A204.1 (cell line): ENCODE measurements around the gene ZNF330.
"Not testable (repeated sequence)": the region's sequence is repeated elsewhere in the genome, so short reads cannot be mapped to it uniquely, and the experiment has no call there.

Experiments used
- FAIRE-seq: peaks from 2 replicates; lab custom pipeline; 2012; peaks lifted over from hg19 to GRCh38; lab: Jason Lieb, UNC

The ZNF330 gene

DNA sequence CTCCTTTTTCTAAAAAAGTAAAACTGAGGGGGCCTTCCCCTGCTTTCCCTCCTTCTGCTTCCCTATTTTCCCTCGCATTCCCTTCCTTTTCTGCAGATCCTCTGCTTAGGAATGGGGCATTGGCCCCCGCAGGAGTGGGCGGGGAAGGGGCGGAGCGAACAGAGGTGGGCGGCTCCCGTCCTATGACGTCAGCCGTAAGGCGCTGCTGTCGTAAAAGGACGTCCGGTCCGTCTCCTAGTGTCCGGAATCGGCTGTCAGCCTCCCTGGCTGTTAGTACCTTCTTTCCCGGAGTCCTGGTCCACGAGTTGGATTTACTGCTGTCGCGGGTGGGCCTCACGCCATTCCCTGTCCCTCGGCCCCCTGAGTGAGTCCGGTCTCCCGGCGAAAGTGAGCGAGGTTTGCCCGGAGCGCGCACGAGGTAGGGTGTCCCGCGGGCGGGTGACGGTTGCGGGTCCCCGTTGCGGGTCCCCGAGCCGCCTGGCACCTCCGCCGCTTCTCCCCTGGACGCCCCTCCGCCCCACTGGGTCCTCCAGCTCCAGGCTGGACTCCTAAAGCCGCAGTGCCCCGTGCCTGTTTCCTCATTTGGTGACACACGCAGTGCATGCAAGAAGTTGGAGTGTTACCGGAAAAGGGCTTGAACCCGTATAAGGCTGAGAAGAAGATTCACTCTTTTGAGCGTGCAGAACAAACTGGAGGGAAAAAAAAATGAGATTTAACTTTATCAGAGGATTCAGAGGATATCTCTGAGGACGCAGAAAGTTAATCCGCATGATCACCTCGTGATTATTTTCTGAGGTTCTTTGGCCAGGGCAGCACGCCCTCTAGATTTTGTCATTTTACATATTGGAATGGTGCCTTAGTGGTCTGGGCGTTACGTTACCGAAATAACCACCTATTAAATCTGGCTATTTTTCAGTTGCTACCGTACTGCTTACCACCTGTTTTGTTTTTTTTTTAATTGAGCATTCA lies at the start of gene ZNF330:
Gene ZNF330, plus strand, starts transcription at position 205 of the 969 bp plus-strand sequence. CDS start 1,477 bp downstream, outside the sequence.
- peak; percentile 88 for FAIRE-seq

DNA sequence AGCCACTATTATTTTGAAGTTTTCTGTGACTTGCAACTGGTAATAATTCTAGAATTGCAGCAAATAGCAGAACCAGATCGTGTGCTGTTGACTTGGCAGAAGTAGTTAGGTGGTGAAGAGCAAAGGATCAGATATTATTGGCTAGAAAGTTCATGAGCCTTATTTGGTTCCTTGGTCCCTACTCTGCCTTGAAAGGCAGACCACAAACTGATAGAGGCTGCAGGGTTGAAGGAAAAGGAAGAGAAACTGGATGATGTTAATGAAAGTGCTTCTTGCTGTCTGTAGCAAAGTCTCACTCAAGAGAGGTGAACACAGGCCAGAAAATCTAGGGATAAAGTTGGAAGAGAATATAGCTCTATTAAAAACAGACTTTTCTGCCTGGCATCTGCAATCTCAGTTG lies 46.2 kb upstream of the ZNF330 start:
- no peak for FAIRE-seq

DNA sequence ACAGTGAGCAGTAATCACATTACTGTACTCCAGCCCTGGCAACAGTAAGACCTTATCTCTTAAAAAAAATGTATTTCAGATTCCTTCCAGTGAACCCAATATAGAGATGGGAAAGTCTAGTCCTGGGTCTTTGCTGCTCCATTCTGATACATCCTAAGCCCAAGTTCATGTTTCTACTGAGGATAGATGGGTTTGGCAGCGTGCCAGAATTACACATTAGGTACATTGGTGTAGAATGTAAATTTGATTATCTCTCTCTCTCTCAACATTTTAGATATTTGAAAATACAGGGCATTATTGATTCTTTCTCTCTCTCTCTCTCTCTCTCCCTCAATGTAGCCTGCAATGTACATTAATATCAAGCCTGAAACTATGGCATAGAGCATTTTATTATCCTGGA lies 43.5 kb upstream of the ZNF330 start:
- FAIRE-seq = no peak

DNA sequence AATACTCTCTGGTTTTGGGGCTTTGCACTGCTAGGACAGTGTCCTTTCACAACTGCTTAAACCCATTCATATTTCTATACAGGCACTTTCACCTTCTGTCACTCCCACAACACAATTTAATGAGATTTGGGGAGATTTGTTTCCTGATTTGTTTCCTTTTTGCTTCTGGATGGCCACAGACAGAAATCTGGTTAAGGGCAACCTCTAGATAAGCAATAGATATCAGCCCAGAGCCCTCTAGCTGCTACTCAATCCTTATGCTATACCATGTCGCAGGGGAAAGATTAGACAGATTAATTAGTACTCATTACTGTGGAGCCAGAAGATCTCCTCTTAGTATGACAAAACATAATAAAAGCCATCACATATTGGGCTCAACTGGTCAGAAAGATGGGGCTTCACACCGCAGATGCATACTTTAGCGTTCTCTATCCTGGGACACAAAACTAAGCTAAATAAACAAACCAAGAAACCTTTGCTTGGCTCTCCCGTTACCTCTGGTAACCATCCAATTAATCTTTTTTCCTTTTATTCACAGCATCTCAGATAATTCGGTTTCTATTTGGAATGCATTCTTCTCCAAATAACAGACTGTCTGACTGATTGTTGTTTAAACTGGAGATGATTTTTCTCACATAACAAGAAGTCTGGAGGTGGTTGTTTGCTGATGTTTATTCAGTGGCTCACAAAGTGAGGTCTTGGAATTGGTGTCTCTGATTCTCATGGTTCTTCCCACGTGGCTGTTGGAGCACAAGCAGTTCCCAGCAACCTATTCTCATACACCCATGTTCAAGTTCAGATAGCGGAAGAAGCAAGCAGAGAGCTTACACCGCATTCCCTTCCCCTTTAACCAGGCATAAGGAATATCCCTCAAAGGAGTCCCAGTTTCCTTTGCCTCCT lies 41.0 kb upstream of the ZNF330 start:
- FAIRE-seq = no peak

DNA sequence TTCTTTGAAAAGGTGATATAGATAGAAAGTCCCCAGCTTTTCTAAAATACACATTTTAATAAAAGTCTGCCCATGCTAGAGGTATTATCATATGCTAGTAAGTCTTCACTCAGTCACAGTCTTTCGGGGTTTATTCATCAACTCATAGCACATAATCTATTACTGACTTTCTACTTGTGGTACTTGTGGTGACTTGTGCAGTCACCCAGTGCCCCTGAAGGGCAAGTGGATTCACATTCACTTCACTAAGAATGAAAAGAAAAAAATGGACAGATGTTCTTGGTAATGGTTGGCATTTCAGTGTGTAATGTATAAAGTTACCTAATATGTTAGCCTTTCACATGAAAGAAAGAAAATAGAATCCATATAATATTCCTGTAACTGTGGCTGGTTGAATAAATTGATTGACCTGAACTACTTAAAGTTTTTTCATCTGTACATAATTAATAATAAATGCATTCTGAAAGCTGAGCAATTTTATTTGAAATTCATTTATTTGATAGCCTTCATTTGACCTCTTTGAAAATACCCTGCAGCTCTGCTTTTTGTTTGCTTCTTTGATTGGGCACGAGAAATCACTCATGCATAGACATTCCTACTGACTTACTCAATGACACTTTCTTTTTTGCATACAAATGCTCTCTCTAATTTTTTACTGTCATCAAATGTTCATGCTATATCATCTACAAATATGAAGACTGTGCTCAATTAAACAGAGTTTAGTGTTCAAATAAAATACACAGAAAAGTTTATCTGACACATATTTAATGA lies 39.5 kb upstream of the ZNF330 start:
- FAIRE-seq = no peak

DNA sequence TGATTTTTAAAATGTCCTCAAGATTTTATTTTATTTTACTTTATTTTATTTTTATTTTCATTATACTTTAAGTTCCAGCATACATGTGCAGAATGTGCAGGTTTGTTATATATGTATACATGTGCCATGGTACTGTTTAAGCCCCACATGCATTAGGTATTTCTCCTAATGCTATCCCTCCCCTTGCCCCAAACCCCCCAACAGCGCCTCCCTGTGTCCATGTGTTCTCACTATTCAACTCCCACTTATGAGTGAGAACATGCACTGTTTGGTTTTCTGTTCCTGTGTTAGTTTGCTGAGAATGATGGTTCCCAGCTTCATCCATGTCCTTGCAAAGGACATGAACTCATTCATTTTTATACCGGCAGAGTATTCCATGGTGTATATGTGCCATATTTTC lies 37.2 kb upstream of the ZNF330 start:
- FAIRE-seq = not testable (repeated sequence)

DNA sequence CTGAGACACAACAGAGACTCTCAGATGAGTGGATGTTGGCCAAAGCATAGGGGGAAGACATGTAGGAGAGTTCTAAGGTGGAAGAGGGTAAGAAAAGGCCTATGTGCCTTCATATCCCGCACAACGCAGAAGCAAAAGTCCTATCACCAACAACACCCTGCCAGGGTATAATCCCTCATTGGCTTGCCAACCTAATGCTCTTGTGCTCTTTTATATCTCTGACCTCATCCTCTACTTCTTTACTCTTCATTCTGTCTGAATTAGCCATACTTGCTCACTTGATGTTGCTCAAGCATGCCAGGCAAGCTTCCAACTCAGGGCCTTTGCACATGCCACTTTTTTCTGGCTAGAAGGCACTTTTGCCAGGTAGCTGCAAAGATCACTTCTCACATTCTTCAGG lies 28.1 kb upstream of the ZNF330 start:
- FAIRE-seq = no peak

DNA sequence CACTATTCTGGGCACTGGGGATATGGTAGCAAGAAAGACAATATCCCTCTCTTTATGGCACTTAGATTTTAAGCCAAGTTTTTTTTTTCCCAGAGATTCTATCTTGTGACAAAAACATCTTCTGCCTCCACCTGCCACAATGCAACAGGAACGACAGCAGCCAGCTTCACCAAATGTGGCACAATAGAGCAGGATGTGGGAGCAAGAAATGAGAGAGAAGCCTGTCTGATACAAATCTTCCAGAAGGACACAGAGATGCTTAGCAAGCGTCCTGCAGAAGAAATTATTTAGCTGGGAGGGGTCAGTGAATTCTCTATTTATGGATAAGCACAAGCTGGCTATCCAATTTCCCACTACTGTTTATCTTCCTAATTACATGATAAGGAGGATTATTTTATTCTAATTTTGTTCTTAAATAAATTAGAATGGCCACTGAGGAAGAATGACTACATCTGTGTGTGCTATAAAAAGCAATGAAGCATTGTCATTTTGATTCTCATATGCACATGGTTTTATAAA lies 27.1 kb upstream of the ZNF330 start:
- no peak for FAIRE-seq

DNA sequence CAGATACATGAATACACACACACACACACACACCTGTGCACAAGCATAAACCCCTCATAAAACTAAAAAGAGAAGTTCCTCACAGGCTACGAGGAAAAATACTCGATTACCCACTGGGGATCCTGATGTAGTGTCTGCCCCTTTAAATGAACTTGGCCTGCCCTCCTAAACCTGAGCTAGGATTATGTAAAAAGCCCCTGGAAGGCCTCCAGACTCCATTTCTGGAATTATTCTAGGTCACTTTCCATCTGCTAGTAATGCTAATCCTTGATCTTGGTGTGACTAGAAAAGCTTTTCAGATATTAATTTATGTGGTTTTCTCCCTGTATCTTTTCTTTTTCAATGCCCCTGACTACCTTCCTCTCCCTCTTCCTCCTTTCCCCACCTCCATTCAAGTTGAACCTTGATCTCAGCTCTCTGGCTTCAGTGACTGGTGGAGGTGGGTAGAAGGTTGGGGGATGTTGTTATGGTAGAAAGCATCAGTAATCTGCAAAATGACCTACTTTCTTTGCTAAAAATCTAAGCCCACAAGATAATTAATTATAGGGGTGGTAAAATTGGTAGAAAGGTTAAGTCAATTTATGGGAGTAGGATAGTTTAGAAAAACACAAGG lies 25.5 kb upstream of the ZNF330 start:
- no peak for FAIRE-seq

DNA sequence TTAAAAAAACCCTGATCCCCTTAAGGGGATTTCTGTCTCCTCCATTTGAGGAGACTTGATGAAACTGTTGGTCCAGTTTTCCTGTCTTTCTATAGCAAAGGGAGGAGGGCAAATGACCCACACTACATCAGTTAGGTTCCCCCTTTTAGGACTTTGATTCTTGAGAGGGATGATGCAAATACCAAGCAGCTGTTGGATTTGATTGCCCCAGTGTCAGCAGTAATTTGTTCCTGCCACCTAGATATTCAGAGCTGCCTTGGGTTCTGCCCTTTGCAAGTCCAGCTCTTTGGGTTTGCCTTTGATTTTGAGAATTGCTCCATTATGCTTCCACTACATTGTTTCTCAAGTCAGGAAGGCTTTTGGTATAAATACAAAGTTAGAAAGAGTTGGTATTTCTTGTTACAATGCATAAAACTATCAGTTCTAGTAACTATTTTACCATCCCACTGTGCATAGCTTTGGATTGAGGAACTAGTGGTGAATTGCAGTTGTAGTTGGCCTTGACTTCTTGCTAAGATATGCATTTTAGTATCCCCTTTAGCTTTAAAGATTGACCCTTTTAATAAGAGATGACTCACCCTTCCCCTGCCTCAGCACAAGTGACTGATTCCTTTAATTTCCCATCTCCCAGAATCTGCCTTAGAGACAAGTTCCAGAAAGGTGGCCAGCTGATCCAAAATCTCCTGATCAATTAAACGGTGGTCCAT lies 24.3 kb upstream of the ZNF330 start:
- no peak for FAIRE-seq

DNA sequence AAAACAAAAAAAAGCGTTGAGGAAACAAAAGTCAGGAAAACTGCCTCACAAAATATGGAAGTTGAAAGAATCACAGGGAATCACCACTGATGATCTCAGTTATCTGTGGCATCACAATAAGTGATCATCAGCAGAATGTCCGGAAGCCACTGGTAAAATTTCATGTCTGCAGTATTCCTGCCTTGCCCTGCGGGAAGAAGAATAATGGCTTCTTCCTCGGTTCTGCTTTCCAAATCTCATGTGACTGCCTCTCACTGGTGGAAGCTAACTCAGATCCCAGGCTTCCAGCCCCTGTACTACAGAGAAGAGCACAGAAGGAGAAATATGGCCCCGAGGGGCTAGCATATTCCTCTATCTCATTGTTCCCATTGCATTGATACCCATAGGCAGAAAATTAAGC lies 12.7 kb upstream of the ZNF330 start:
- no peak for FAIRE-seq

DNA sequence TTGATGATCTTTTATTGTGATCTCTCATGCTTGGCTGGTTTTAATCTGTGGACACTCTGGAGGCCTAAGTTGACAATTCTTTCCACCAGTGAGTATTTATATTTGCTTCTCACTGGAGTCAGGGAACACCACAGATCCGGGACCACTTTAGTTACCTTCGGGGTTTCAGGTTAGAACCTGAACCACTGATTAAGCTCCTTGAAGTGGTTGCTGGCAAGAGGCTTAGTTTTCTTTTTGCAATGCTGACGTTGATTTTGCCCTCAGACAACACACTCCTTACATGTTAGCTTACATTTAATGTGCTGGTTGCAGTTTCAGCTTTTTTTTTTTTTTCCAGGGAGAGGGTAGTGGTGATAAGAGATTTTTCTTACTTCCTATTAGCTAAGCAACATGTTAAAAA lies 10.5 kb upstream of the ZNF330 start:
- no peak for FAIRE-seq

DNA sequence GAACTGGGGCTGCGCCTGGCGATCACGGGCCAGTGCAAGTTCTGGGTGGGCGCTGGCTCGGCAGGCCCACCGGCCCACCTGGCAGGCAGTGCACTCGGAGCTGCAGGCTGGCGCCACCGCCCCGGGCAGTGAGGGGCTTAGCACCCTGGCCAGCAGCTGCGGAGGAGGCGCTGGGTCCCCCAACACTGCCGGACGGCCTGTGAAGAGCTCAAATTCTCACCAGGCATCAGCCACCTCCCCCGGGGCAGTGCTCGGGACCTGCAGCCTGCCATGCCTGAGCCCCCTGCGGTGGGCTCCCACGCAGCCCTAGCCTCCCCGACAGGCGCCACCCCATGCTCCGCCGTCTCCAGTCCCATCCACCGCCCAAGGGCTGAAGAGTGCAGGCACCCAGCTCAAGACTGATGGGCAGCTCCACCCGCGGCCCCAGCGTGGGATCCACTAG lies 7.1 kb upstream of the ZNF330 start:
- FAIRE-seq = no peak

DNA sequence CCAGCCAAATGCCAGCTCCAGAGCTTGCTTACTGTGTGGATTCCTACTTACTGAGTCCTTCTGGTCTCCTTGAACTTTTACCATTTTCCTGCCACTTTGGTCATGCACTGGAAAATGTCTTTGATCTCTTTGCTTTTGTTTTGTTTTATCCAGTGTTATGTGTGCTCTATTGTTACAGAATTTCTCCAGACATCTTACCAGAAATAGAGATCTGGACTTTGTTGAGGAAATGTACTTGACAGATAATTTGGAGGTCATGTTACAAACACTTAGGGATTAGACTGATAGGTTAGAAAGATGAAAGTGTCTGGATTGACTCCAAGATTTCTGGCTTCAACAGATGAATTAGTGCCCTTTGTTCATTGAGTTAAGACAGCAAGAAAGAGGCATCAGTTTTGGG lies 5.7 kb upstream of the ZNF330 start:
- no peak for FAIRE-seq

DNA sequence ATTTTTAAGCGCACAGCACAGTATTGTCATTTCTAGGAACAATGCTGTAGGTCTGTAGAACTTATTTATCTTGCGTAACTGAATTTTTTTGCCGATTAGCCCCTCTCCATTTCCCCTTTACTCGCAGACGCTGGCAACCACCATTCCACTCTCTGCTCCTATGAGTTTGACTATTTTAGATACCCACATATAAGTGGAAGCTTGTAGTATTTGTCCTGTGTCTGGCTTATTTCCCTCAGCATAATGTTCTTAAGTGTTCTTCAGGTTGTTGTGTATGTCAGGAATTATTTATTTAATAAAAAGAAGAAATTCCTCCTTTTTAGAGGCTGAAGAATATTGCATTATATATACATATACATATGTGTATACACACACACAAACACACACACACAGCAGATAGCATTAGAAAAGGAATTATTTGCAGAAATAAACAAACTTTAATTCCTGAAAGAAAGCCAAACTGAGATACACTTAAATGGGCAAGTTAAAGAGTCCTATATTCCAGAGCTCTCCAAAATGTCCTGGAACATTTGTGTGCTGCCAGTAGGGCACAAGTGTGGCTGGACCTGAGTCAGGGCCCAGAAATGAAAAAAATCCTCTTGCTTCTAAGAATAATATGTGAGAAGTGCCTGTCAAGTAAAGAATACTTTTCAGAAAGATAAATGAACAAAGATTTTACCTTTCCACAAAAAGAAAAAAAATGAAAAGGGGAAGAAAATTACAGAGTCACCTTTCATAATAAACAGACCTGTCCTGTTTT lies 4.5 kb upstream of the ZNF330 start:
- no peak for FAIRE-seq

DNA sequence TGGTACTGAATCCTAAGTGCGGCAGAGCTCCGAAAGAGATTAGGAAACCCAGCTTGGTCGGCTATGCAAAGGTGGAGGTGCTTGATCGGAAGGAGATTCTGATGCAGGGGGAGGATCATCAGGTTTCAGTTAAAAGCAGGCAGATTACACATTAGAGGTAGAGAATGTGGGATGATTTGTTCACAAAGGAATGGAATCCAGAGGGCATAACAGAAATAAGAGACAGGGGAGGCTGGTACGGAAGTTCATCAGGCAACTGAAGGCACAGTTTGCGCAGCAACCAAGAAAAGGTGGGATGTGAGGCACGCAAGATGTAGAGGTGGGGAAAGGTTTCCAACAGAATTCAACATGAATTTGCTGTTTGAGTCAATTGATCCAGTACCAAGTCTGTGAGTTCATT lies 424 bp upstream of the ZNF330 start:
- no peak for FAIRE-seq

DNA sequence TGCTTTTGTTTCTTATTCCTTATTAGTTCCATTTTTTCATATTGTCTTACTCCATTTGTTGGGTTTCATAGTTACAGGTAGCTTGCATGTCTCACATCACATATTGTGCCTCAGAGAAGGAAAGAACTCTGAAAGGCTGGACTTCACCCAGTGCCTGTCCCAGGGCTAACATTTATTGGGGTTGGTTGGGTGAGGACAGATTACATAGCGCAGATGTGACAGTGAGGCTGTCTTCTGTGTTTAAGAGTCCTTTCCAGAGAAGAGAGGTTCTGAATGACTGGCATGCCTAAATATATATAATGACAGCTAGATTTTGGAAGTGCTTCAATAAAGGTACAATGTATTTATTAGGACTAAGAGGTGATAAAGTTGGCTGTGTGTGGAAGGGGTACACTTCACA lies 2.7 kb downstream of the ZNF330 start:
- no peak for FAIRE-seq

DNA sequence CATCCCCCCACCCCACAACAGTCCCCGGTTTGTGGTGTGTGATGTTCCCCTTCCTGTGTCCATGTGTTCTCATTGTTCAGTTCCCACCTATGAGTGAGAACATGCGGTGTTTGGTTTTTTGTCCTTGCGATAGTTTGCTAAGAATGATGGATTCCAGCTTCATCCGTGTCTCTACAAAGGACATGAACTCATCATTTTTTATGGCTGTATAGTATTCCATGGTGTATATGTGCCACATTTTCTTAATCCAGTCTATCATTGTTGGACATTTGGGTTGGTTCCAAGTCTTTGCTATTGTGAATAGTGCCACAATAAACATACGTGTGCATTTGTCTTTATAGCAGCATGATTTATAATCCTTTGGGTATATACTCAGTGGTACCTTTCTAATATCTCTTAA lies 6.6 kb downstream of the ZNF330 start:
- FAIRE-seq = not testable (repeated sequence)

DNA sequence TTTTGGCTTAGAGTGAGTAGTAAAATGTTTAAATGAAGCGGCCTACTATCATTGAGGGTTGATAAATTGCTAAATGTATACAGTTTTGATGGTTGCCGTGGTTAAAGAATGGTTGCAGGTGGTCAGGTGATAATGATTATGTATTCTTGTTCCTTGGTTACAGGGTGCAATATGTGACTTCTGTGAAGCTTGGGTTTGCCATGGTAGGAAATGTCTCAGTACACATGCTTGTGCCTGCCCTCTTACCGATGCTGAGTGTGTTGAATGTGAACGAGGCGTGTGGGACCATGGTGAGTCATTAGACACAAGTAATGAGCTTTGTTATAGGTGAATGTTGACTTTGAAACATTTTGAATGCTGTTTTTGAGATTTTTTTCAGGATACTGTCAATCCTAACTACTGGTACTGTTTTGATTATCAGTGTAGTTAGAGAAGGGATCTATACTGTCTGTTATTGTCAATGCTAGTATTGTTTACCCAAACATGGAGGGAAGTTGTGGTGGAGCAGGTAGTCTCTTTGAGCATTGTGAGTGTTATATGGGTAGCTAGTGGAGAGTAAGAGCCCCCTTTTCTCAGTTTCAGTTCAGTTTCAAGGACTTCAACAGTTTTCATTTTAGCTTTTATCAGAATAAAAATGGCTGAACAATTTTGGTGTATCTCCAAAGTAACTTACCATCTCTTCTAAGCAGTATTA lies 8.9 kb downstream of the ZNF330 start:
- no peak for FAIRE-seq

DNA sequence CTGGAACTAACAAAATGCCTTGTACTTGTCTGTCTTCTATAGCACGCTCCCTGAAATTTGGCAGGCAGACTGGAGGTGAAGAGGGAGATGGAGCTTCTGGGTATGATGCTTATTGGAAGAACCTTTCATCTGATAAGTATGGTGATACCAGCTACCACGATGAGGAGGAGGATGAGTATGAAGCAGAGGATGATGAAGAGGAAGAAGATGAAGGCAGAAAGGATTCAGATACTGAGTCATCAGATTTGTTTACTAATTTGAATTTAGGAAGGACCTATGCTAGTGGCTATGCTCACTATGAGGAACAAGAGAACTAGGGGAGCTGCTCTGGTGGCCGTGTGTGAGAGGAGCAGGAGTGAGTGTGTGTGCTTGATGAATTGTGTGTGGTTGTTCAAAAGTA lies 13.0 kb downstream of the ZNF330 start:
- FAIRE-seq = no peak
